GM23338 (cell line): ENCODE data around the gene RCAN3.

ENCODE experiments used
- CREB1 ChIP-seq: fragments of 250-450 bp; sonication (Bioruptor Pico); IDR thresholded peaks from 2 replicates; pipeline ENCODE4 v1.5.0; 2020; ENCODE audit warnings: low read depth, mild to moderate bottlenecking, moderate library complexity
- ETS1 ChIP-seq: IDR thresholded peaks from 2 replicates; pipeline ENCODE4 v1.6.1; 2016; ENCODE audit warnings: antibody characterized with exemption
- EZH2 ChIP-seq: fragments of 200-600 bp; sonication (generic); IDR thresholded peaks from one replicate; pipeline ENCODE4 v1.8.0; 2017; ENCODE audit warnings: antibody characterized with exemption, mild to moderate bottlenecking, low read depth; ENCODE audit not compliant: unreplicated experiment
- EZH2phosphoT487 ChIP-seq: fragments of 200-600 bp; sonication (generic); IDR thresholded peaks from one replicate; pipeline ENCODE4 v1.8.1; 2018; ENCODE audit warnings: antibody characterized with exemption; ENCODE audit not compliant: unreplicated experiment
- POLR2AphosphoS5 ChIP-seq: IDR thresholded peaks from 2 replicates; pipeline ENCODE4 v1.6.1; 2016; ENCODE audit warnings: antibody characterized with exemption, low read depth
- ZNF331 ChIP-seq: fragments of 250-450 bp; sonication (Bioruptor Pico); IDR thresholded peaks from 2 replicates; pipeline ENCODE4 v1.5.0; 2020; ENCODE audit warnings: low read depth, mild to moderate bottlenecking, moderate library complexity
- TF ChIP-seq, protein P1 (sequence below), 2 experiments: fragments of 200-600 bp in 1 of 2; sonication (generic) in 1 of 2; conservative IDR thresholded peaks; 2 replicates each; pipeline versions ENCODE4 v1.5.1 to v1.6.1; 2016 to 2017; ENCODE audit warnings: antibody characterized with exemption in 2 of 2, low read depth in 2 of 2, mild to moderate bottlenecking in 2 of 2, moderate library complexity in 1 of 2
- TF ChIP-seq, protein P2 (sequence below): IDR thresholded peaks from one replicate; pipeline ENCODE4 v1.6.1; 2018; ENCODE audit warnings: antibody characterized with exemption; ENCODE audit not compliant: unreplicated experiment

GRCh38 chr1:24477309-24477708, 25.3 kb upstream of the RCAN3 start:
- TF ChIP-seq, protein P1, sequence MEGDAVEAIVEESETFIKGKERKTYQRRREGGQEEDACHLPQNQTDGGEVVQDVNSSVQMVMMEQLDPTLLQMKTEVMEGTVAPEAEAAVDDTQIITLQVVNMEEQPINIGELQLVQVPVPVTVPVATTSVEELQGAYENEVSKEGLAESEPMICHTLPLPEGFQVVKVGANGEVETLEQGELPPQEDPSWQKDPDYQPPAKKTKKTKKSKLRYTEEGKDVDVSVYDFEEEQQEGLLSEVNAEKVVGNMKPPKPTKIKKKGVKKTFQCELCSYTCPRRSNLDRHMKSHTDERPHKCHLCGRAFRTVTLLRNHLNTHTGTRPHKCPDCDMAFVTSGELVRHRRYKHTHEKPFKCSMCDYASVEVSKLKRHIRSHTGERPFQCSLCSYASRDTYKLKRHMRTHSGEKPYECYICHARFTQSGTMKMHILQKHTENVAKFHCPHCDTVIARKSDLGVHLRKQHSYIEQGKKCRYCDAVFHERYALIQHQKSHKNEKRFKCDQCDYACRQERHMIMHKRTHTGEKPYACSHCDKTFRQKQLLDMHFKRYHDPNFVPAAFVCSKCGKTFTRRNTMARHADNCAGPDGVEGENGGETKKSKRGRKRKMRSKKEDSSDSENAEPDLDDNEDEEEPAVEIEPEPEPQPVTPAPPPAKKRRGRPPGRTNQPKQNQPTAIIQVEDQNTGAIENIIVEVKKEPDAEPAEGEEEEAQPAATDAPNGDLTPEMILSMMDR (conservative IDR thresholded peaks at IDR 0.05; ENCODE audit: low read depth in 2 of 2) = no peak
- TF ChIP-seq POLR2AphosphoS5 (no peak), EZH2 (no peak), EZH2phosphoT487 (no peak), CREB1 (no peak), ZNF331 (CRISPR knock-in tag) (no peak), ETS1 (no peak)
- TF ChIP-seq, protein P2, sequence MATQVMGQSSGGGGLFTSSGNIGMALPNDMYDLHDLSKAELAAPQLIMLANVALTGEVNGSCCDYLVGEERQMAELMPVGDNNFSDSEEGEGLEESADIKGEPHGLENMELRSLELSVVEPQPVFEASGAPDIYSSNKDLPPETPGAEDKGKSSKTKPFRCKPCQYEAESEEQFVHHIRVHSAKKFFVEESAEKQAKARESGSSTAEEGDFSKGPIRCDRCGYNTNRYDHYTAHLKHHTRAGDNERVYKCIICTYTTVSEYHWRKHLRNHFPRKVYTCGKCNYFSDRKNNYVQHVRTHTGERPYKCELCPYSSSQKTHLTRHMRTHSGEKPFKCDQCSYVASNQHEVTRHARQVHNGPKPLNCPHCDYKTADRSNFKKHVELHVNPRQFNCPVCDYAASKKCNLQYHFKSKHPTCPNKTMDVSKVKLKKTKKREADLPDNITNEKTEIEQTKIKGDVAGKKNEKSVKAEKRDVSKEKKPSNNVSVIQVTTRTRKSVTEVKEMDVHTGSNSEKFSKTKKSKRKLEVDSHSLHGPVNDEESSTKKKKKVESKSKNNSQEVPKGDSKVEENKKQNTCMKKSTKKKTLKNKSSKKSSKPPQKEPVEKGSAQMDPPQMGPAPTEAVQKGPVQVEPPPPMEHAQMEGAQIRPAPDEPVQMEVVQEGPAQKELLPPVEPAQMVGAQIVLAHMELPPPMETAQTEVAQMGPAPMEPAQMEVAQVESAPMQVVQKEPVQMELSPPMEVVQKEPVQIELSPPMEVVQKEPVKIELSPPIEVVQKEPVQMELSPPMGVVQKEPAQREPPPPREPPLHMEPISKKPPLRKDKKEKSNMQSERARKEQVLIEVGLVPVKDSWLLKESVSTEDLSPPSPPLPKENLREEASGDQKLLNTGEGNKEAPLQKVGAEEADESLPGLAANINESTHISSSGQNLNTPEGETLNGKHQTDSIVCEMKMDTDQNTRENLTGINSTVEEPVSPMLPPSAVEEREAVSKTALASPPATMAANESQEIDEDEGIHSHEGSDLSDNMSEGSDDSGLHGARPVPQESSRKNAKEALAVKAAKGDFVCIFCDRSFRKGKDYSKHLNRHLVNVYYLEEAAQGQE = no peak
